HG02642 (cell line): ENCODE data around the gene MAPK14.
"Not testable (repeated sequence)": the region's sequence is repeated elsewhere in the genome, so short reads cannot be mapped to it uniquely, and the experiment has no call there.

ENCODE experiments used
- ATAC-seq: cut with Tn5 transposase; IDR thresholded peaks from one replicate; pipeline ENCODE4 v1.9.1; 2021; ENCODE audit warnings: mild to moderate bottlenecking; ENCODE audit not compliant: unreplicated experiment, poor library complexity

Gene MAPK14

DNA sequence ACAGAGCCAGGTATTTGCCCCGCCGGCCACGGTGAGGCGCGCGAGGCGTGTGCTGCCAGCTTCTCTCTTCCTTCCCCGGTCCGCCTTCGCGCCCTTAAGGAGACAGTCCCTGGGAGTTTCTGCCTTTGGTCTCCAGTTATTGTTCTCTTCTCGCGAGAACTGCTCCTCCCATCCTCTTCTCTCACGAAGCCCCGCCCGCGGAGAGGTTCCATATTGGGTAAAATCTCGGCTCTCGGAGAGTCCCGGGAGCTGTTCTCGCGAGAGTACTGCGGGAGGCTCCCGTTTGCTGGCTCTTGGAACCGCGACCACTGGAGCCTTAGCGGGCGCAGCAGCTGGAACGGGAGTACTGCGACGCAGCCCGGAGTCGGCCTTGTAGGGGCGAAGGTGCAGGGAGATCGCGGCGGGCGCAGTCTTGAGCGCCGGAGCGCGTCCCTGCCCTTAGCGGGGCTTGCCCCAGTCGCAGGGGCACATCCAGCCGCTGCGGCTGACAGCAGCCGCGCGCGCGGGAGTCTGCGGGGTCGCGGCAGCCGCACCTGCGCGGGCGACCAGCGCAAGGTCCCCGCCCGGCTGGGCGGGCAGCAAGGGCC, at the start of gene MAPK14:
Gene MAPK14, plus strand, starts transcription at position 308 of the 587 bp plus-strand sequence. CDS start 350 bp downstream, outside the sequence.
- ATAC-seq, result peak; percentile 89

DNA sequence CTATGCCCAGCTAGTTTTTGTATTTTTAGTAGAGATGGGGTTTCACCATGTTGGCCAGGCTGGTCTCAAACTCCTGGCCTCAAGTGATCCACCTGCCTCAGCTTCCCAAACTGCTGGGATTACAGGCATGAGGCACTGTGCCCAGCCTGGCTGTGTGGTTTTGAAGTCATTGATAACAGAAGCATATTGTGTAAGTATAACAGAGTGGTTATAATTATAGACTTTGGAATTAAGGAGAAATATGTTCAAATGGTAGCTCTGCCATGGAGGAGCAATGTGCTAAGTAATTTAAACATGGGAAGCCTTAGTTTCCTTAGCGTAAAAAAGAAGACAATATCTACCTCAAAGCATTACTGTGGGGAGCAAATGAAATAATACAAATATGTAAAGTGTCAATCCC, 47.5 kb upstream of the MAPK14 start:
- ATAC-seq, result not testable (repeated sequence)

DNA sequence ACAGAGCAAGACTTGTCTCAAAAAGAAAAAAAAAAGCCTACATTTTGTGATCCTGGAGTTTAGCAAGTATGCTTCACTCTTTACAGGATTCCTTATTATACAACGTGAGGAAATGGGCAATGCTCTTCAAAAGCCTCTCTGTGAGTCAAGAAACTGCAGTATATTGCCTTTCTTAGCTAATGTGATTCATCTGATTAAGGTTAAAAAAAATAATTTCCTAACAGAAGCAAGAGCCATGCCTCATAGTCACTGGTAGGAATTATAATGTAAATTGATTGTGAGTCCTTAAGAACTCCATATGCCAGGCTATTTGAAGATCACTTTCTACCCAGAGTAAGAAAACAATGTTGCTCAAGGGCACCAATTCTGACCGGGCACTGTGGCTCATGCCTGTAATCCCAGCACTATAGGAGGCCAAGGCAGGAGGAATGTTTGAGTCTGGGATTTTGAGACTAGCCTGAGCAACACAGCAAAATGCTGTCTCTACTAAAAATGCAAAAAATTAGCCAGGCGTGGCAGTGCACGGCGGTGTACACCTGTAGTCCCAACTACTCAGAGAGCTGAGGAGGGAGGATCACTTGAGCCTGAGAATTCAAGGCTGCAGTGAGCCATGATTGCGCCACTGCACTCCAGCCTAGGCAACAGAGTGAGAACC, 46.5 kb upstream of the MAPK14 start:
- no peak for ATAC-seq

DNA sequence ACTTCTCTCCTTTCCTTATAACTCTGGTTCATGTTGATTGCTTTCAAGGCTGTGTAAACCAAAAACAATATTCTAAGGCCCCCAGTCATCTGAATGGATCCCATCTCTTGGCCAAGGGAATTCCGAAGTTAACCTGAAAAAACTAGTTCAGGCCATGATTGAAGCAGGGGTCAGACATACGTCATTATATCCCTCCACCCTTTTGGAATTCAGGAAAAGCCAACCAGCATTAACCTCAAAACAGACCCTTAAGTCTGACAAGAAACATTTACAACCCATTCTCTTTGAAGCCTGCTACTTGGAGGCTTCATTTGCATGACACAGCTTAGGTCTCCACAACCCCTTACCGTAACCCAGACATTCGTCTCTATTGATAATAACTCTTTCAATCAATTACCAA, 42.9 kb upstream of the MAPK14 start:
- ATAC-seq, result no peak

DNA sequence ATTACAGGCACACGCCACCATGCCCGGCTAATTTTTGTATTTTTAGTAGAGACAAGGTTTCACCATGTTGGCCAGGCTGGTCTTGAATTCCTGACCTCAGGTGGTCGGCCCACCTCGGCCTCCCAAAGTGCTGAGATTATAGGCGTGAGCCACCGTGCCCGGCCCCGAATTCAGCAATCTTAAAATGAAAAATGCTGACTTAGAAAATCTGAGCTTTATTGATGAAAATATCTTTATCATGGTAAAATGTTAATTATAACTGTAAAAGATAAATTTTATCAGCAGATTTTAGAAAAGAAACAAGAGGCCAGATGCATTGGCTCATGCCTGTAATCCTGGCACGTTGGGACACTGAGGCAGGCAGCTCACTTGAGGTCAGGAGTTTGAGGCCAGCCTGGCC, 39.6 kb upstream of the MAPK14 start:
- not testable (repeated sequence) for ATAC-seq

DNA sequence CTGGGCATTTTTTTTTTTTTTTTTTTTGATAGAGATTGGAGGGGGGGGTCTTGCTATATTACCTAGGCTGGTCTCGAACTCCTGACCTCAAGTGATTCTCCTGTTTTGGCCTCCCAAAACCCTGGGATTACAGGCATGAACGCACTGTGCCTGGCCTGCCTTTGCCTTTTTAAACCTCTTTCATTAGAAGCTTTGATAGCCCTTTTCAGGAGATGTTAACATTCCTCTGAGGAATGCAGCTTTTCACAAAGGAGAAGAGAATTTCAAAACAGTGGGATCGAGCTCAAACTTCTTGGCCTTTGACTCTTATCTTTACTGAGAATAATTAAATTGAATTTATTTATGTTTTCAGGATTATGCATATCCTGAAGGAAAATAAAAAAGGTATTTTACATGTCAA, 34.5 kb upstream of the MAPK14 start:
- ATAC-seq, result no peak

DNA sequence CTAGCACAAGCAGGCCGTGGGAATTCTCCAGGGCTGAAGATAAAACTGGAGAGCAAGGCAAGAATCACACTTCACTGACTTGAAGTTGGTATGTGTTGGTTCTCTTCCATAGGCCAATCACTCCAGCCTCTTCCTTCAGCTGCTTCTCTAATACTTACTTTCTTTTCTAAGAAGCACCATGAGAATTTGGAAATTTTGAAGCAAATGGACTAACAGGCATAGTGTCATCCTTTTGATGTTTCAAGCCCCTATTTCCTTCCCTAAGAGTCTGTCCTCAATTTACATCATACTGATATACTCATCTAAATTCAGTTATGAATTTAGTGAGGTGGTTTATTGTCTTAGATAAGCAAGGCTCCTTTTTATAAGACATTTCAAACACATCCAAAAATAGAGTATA, 27.2 kb upstream of the MAPK14 start:
- ATAC-seq, result no peak

DNA sequence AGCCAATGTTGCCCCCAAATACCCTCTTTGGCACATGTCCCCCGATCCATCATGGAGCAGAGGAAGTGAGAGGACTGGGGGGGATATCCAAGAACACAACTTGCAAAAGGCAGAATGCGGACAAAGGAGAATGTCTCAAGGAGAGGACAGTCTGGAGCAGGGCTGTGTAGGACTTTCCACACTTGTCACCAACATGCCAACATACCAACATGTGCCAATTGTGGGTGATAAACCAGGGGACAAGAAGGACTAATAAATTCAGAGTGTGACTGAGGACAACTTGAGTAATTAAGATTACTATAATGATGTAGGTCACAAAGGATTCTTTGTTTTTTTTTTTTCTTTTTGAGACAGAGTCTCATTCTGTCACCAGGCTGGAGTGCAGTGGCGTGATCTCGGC, 11.9 kb upstream of the MAPK14 start:
- no peak for ATAC-seq

DNA sequence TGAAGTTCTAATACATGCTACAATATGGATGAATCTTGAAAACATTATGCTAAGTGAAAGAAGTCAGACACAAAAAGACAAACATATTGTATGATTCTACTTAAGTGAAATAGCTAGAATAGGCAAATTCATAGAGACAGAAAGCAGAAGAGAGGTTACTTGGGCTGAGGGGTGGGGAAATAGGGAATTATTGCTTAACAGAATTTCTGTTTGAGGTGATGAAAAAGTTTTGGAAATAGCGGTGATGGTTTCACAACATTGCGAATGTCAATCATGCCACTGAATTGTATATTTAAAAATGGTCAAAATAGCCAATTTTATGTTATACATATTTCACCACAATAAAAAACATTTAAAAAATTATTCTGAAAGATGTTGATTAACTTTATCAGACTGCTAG, 9.3 kb upstream of the MAPK14 start:
- no peak for ATAC-seq

DNA sequence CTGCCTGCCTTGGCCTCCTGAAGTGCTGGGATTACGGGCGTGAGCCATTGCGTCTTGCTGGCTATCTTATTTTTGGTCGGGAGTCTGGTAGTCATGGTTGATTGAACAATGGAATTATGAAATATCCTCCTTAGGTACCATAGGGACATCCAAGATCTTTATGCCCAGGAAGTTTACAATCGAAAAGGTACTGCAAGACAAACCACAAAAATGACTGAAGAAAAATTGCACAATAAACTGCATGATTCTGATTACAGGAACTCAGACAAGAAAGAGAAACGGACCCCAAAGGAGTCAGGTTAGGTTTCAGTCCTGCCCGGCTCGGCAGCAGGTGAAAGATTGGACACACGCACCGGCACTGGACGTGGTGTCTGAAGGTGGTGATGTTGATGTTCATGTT, 8.4 kb upstream of the MAPK14 start:
- ATAC-seq, result no peak

DNA sequence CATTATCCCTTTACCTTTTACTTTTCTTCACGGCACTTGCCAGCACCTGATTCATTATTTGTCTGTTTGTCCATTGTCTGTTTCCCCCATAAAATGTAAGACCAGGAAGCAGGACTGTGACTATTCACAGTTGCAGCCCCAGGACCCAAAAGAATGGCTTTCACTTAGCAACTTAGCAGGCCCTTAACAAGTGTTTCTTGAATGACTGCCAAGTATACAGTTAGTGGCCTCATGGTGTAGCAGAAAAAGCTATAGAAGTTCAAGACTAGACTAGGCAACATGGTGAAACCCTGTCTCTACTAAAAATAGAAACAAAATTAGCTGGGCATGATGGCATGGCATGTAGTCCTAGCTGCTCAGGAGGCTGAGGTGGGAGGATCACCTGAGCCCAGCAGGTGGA, 7.5 kb upstream of the MAPK14 start:
- ATAC-seq, result no peak

DNA sequence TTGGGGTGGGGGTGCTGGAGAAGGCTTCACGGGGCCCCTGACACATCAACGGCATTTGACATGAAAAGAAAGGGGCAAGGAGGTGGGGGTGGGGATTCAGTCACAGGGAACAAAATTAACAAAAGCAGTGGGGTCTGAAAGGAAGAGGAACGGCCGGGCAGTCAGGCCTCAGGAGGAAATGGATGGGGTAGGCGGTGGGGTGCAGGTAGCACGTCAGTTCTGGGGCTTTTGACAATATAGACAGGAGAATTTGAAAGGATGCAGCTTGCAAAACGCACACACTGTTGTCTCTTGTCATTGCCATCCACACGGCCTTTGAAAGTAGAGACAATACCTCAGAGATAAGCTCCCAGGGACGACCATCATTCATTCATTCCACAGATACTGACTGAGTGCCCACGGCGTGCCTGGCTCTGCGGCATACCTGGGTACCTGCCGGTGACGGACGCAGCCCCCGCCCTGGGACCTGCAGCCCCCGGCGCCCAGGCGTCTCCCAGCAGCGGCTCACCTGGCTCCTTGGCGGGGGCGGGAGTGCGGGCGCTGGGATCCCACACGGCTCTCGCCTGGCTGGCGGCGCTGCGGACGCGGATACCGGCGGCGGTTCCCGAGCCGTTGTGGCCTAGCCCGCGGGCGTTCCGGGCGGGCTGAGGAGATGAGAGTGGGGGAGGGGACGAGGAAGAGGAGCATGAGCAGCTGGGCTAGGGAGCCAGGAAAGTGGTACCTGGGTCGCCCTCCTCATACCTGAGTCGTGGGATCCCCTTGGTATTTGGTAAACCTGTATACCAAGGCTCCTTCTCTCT, 3.4 kb upstream of the MAPK14 start, which contains the start of gene SLC26A8:
Gene SLC26A8, minus strand, starts transcription at position 646 of the 800 bp plus-strand sequence. CDS start 4,934 bp downstream, outside the sequence.
- no peak for ATAC-seq

DNA sequence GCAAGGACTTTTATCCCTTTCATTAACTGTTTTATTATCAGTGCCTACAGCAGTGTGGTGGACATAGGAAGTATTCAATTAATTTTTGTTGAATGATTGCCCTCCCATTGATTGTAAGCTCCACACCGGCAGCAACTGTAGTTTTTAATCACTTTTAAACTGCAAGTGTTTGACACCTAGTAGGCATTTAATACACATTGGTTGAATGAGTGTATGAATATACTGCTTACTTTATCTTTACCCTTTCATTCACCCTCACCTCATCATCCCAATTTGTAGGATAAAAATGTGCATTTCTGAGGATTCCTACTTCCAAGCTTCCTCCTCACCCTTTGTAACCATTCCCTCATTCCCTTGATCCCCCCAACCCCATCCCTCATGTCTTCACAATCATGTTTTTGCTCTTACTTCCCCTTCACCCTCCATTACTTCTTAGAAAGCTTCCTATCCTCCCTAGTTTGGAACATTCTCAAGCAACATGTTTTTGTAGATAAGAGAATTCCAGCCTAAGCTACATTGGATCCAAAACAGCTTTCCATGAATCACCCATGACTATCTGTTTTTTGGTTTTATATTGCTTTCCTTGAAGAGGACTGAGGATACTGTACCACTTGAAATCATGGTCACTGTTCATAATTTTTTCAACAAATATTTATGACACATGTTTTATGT, 2.2 kb upstream of the MAPK14 start:
- no peak for ATAC-seq

DNA sequence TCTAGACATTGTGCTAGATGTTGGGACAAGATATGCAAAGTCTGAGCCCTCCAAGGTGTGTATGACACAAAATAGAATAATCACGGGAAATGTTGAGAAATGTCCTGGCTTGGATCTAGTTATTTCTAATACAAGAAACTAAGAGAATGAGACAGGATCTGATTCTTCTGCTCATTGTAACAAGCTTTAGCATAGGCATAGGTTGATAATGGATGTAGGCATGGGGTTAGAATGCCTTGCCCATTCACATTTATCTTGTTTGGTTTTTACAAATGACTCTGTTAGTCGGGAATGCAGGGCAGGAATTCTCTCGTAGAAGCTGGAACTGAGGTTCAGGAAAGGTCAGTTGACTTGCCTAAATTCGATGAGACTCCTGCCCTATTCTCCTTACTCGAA, 1.7 kb upstream of the MAPK14 start:
- ATAC-seq, result no peak

DNA sequence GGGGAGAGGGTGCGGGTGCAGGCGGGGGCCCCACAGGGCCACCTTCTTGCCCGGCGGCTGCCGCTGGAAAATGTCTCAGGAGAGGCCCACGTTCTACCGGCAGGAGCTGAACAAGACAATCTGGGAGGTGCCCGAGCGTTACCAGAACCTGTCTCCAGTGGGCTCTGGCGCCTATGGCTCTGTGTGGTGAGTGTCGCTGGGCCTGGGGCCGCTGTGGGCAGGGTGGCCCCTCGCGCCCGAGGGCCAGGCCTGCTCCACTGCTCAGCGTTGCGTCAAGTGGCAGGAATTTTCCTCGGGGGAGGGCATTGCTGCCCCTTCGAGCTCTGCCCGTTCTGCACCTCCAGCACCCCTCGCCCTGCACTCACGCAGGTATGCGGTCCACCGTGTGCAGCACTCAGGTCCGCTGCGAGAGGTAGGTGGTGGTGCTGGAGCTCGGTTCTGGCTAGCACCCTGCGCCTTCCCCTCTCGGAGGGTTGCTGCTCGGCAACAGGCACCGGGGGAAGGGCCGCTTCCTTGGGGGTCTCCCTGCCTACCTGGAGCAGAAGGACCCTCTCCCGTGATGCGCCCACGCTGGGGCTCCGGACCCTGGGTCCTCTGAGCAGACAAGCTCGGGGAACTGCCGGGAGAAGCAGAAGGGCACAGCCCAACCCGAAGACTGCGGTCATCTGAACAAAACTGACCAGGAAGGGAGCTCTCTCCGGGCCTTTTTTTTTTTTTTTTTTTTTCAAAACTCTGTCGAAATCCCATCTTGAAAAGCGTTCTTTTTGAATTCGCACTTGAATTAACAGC, 674 bp downstream of the MAPK14 start:
- ATAC-seq, result peak; percentile 13

DNA sequence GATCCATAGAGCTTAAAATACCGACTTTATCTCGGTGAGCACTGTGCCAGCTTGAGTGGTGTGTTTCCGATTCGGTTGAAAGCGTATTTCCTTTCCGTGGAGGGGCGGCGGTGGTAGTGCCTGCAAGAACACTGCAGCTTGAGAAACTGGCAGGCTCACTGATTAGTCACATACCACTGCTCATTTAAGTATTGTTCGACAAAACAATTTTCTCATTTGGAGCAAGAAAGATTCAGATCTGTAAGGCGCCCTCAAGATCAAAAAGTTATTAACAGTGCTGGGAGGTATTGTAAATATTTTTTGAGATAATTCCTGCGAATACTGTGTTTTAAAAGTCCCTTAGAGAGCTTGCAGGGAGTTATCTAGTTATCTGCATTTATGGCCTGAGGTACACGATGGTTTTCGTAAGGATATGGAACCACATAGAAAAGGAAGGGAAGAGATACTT, 1.3 kb downstream of the MAPK14 start:
- no peak for ATAC-seq

DNA sequence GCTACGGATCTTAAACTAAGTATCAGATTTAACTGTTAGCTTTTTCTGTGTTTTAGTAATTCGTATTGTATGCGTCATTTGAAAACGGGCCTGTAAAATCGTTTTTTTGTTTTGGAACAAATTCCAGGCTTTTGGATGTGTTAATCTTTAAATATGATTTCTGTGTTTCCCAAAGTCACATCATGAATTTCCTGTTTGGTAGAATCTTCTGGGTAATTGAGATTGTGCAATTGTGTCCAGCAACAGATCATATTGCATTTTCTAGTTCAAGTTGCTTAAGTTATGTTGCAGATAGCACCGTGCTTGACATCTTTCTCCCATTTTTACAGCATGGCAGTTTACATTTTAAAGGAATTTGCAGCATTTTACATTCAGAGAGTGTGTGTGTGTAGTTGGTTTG, 1.9 kb downstream of the MAPK14 start:
- no peak for ATAC-seq

DNA sequence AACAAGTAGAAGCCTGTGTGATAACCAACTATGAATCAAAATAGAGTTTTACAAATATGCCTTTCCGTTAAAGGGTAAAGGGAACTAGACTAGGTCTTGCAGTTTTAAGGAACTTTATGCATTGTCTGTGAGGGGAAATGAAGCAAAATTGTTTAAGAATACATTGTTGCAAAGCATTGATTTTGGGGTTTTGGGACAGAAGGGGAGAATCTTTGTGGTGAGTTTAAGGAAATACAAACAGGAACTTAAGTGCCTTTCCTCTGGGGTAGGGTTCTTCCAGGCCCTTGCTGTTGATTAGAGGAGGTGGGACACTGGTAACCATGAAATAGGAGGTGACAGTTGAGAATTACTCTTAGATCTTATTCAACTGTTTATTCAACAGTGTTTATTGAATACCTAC, 4.7 kb downstream of the MAPK14 start:
- no peak for ATAC-seq

DNA sequence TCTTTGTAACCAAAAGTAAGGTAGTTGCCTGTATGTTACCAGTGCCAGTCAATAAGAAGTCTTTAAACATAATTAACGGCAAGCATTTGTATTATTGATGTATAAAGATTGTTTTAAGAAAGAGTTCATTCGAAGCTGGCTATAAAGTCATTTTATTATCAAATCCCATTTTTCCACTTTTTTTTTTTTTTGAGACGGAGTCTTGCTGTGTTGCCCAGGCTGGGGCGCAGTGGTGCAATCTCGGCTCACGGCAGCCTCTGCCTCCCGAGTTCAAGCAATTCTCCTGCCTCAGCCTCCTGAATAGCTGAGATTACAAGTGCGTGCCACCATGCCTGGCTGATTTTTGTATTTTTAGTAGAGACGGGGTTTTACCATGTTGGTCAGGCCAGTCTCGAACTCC, 5.5 kb downstream of the MAPK14 start:
- ATAC-seq, result not testable (repeated sequence)

DNA sequence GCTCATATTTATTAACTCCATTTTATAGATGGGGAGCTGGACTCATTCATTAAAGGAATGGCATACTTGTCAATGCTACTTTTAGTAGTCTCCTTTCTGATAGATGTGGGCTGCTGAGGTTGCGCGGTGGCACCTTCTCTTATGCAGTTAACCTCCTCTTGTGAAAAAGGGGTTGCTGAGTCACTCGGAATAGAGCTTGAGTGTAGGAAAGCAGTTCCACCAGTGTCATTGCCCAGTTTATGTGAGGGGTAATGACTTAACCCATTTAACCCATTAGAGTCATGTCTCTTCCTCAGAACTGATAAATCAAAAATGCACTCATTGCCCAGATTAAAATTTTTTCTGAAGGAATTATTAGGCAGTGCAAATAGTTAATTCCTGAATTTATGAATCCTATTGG, 6.3 kb downstream of the MAPK14 start:
- no peak for ATAC-seq
